Stimulated activated CD4-positive, alpha-beta T cell treated with anti-CD3 and anti-CD28 coated beads, Interleukin-4, amount 100 ng/mL, for 4 hours (primary cell): ENCODE data around the gene CCND1.
"Not testable (repeated sequence)": the region's sequence is repeated elsewhere in the genome, so short reads cannot be mapped to it uniquely, and the experiment has no call there.

Experiments
- DNase-seq, 2 experiments: peaks; one replicate each; pipeline ENCODE4 v3.0.0-alpha.2; 2020

The CCND1 gene

GRCh38 chr11:69694781-69695180, 53.8 kb downstream of the CCND1 start:
- no peak for DNase-seq

DNA sequence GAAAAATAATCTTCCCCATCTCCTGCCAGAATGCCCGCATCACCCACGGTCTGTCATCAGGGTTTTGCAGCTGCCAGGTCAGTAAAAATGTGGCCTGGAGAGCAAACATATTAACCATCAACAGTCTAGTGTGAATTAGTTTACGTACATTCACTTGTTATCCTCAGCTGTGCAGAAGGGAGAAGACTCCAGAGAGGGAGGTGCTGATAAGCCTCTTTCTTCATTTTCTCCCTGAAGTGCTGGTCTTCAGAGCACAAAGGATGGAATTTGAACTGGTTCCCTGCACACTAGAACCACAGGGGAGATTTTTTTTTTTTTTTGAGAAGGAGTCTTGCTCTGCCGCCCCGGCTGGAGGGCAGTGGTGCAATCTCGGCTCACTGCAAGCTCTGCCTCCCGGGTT, 54.6 kb downstream of the CCND1 start:
- no peak for DNase-seq

DNA sequence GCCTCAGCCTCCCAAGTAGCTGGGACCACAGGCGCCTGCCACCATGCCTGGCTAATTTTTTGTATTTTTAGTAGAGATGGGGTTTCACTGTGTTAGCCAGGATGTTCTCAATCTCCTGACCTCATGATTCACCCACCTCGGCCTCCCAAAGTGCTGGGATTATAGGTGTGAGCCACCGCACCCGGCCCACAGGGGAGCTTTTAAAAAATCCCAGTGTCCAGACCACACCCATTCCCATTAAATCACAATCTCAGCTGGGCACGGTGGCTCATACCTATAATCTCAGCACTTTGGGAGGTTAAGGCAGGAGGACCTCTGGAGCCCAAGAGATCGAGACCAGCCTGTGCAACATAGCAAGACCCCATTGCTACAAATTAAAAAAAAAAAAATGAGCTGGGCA, 55.0 kb downstream of the CCND1 start:
- DNase-seq, result not testable (repeated sequence)

GRCh38 chr11:69696749-69697468, 56.0 kb downstream of the CCND1 start:
- no peak for DNase-seq

GRCh38 chr11:69697469-69697843, 56.5 kb downstream of the CCND1 start:
- no peak for DNase-seq

- DNase-seq, result no peak
Measured at GRCh38 chr11:69697861-69698260, 56.9 kb downstream of the CCND1 start.

GRCh38 chr11:69698362-69698761, 57.4 kb downstream of the CCND1 start:
- DNase-seq, result no peak

DNA sequence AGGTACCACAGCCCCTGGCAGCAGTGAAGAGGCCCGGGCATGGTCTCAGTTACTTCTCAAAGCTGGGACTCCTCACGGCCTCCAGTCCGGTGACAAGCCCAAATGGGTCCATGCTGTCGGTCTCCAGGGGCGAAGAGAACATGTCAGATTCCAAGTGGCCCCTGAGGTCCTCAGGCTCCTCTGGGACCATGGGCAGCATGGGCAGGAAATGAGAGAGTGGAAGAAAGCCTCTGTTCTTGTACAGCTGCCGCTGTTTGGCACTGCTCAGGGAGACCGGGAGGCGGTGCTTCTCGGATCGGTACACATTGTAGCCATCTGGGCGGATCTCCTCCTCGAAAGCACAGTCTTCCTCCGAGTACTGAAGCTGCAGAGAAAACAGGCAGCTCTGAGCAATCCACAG, 58.3 kb downstream of the CCND1 start:
- DNase-seq, result no peak

- no peak for DNase-seq
Measured at GRCh38 chr11:69700278-69701140, 59.6 kb downstream of the CCND1 start.

- no peak for DNase-seq
Measured at GRCh38 chr11:69702239-69702691, 61.3 kb downstream of the CCND1 start.

GRCh38 chr11:69702769-69703452, 62.0 kb downstream of the CCND1 start:
- DNase-seq, result no peak

DNA sequence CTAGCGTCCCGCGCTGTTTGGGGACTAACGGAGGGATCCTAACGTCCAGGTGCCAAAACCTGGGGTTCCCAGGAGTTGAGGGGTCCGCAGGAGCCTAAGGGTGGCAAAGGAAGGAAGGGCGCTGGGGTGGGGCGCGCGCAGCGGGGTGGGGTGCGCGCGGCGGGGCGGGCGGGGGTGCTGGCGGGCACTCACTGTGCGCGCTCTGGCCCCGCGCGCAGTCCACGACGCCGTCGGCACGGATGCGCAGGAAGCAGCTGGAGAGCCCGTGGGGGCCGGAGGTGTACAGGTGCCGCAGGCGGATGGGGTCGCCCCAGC, 62.5 kb downstream of the CCND1 start:
- DNase-seq, result no peak
